OCI-LY1 (cell line): ENCODE results near the gene ODAD4.

Source experiments
- CTCF ChIP-seq: fragments of 200-600 bp; sonication (generic), shearing (Covaris generic); IDR thresholded peaks from 2 replicates; pipeline ENCODE4 v1.5.1; 2017; ENCODE audit warnings: mild to moderate bottlenecking, antibody characterized with exemption, low read length, moderate library complexity, mixed read lengths
- EZH2 ChIP-seq: fragments of 200-600 bp; sonication (generic), shearing (Covaris generic); IDR thresholded peaks from 2 replicates; pipeline ENCODE4 v1.8.0; 2017; ENCODE audit warnings: borderline replicate concordance, mixed run types, mild to moderate bottlenecking, antibody characterized with exemption, low read length, moderate library complexity, mixed read lengths

- no peak for TF ChIP-seq CTCF
- TF ChIP-seq EZH2 = no peak
These were observed 8.8 kb downstream of the ODAD4 start for GRCh38 chr17:41939044-41939692.
